HCT116 (cell line): ENCODE results near the gene IL17RA. TPM values are rescaled to one million over a fixed set of nuclear protein-coding genes. Genes with fewer than 3 reads are reported as not detected.

Source experiments
- ATAC-seq: fragments of 200-7000 bp; cut with Tn5 transposase; 2 replicates; pipeline ENCODE4 v1.9.1; 2020; ENCODE audit warnings: mild to moderate bottlenecking, moderate library complexity
- BruUV-seq: library from RNA; stranded (reverse); fragments of 400-500 nt; replicated peaks from 2 replicates; lab custom pipeline; 2021; lab: Mats Ljungman, UMichigan
- CTCF ChIA-PET: fragments of 300-600 bp; sonication (Branson Sonifier 250); formaldehyde crosslinking; loops from one replicate; lab custom pipeline; 2021; ENCODE audit warnings: antibody characterized with exemption; lab: Charles Lee
- POLR2A ChIA-PET: fragments of 300-600, 350-600 bp; sonication (Branson Sonifier 250); formaldehyde crosslinking; loops from one replicate; lab custom pipeline; 2021; ENCODE audit warnings: antibody characterized with exemption; lab: Charles Lee
- RAD21 ChIA-PET, 2 experiments: fragments of 300-600 bp; sonication (Branson Sonifier 250); formaldehyde crosslinking; loops; one replicate each; lab custom pipeline; 2023; ENCODE audit warnings: low total read pairs in 2 of 2; ENCODE audit not compliant: uncharacterized antibody in 2 of 2, unreplicated experiment in 2 of 2, low non-redundant PET in 1 of 2; lab: Charles Lee
- DNase-seq: peaks from one replicate; pipeline ENCODE4 v3.0.0-alpha.2; 2010; ENCODE audit warnings: low read depth, low spot score
- H2AFZ ChIP-seq: fragments of 200-600 bp; shearing (Covaris generic), sonication (generic); 2 replicates; pipeline ENCODE4 v1.6.1; 2017; ENCODE audit warnings: low read depth, mixed run types, mixed read lengths, antibody characterized with exemption, low read length; ENCODE audit not compliant: poor library complexity, severe bottlenecking
- H3K27ac ChIP-seq: 2 replicates; pipeline ENCODE4 v1.5.1; 2012; ENCODE audit warnings: low read depth, low read length
- H3K27me3 ChIP-seq: fragments of 200-600 bp; sonication (generic); 2 replicates; pipeline ENCODE4 v1.6.1; 2016; ENCODE audit warnings: mixed run types, low read length, mixed read lengths; ENCODE audit not compliant: insufficient read depth
- H3K36me3 ChIP-seq, 2 experiments: fragments of 200-500 bp in 1 of 2; fragments of 200-600 bp in 1 of 2; sonication (Bioruptor generic) in 1 of 2; sonication (generic) in 1 of 2; 2 replicates each; pipeline versions ENCODE4 v1.5.1 to v1.6.1; 2014 to 2016; ENCODE audit warnings: low read length in 2 of 2, inconsistent platforms in 1 of 2, mixed read lengths in 1 of 2, mixed run types in 1 of 2; ENCODE audit not compliant: insufficient read depth in 2 of 2, control insufficient read depth in 1 of 2
- H3K4me1 ChIP-seq, 2 experiments: fragments of 200-600 bp in 1 of 2; sonication (generic) in 1 of 2; 2 replicates each; pipeline versions ENCODE4 v1.5.1 to v1.6.1; 2012 to 2017; ENCODE audit warnings: low read length in 2 of 2, inconsistent platforms in 1 of 2, mild to moderate bottlenecking in 1 of 2, mixed read lengths in 1 of 2, mixed run types in 1 of 2, moderate library complexity in 1 of 2; ENCODE audit not compliant: insufficient read depth in 2 of 2, control insufficient read depth in 1 of 2
- H3K4me2 ChIP-seq: fragments of 200-600 bp; sonication (generic); 2 replicates; pipeline ENCODE4 v1.6.1; 2017; ENCODE audit warnings: mixed run types, low read length, mixed read lengths
- H3K4me3 ChIP-seq, 2 experiments: fragments of 200-600 bp in 1 of 2; sonication (generic) in 1 of 2; replicated peaks in 1 of 2; 2 replicates each; pipeline ENCODE4 v1.5.1; 2011 to 2016; ENCODE audit warnings: low read length in 2 of 2, control low read depth in 1 of 2, low read depth in 1 of 2, mild to moderate bottlenecking in 1 of 2, mixed read lengths in 1 of 2, mixed run types in 1 of 2
- H3K79me2 ChIP-seq: fragments of 200-600 bp; sonication (generic); 2 replicates; pipeline ENCODE4 v1.6.1; 2017; ENCODE audit warnings: mild to moderate bottlenecking, mixed run types, low read length, moderate library complexity, mixed read lengths; ENCODE audit not compliant: insufficient read depth
- H3K9ac ChIP-seq: fragments of 200-600 bp; sonication (generic); 2 replicates; pipeline ENCODE4 v1.6.1; 2016; ENCODE audit warnings: low read length, mixed read lengths
- H3K9me2 ChIP-seq: fragments of 200-600 bp; sonication (generic), shearing (Covaris generic); 2 replicates; pipeline ENCODE4 v1.6.1; 2017; ENCODE audit warnings: mixed run types, mild to moderate bottlenecking, moderate library complexity; ENCODE audit not compliant: insufficient read depth
- H3K9me3 ChIP-seq, 2 experiments: fragments of 200-500 bp in 1 of 2; fragments of 200-600 bp in 1 of 2; sonication (Bioruptor generic) in 1 of 2; sonication (generic) in 1 of 2; 2 replicates each; pipeline ENCODE4 v1.6.1; 2014 to 2017; ENCODE audit warnings: low read length in 2 of 2, mixed read lengths in 2 of 2, inconsistent platforms in 1 of 2, low read depth in 1 of 2, mild to moderate bottlenecking in 1 of 2, mixed run types in 1 of 2, moderate library complexity in 1 of 2; ENCODE audit not compliant: control insufficient read depth in 1 of 2, insufficient read depth in 1 of 2
- H4K20me1 ChIP-seq: fragments of 200-600 bp; sonication (generic), shearing (Covaris generic); 2 replicates; pipeline ENCODE4 v1.6.1; 2017; ENCODE audit warnings: mixed run types, mild to moderate bottlenecking, moderate library complexity; ENCODE audit not compliant: insufficient read depth
- FOSL1 ChIP-seq: IDR thresholded peaks from 2 replicates; pipeline ENCODE4 v1.6.1; 2012; ENCODE audit warnings: low read depth
- JUND ChIP-seq: IDR thresholded peaks from 2 replicates; pipeline ENCODE4 v1.6.1; 2012
- SIN3A ChIP-seq: IDR thresholded peaks from 2 replicates; pipeline ENCODE4 v1.6.1; 2012; ENCODE audit warnings: low read depth
- TCF7L2 ChIP-seq: IDR thresholded peaks from 2 replicates; pipeline ENCODE4 v1.7.0; 2011; ENCODE audit warnings: borderline replicate concordance, inconsistent platforms; ENCODE audit not compliant: insufficient read depth, insufficient read length; ENCODE audit errors: extremely low read depth
- YY1 ChIP-seq: IDR thresholded peaks from 2 replicates; pipeline ENCODE4 v1.6.1; 2011; ENCODE audit warnings: low read length, low read depth, moderate library complexity, mild to moderate bottlenecking; ENCODE audit not compliant: insufficient replicate concordance; ENCODE audit errors: extremely low read depth
- ZBTB33 ChIP-seq: IDR thresholded peaks from 2 replicates; pipeline ENCODE4 v1.6.1; 2011; ENCODE audit warnings: mild to moderate bottlenecking, low read length, moderate library complexity; ENCODE audit not compliant: insufficient replicate concordance; ENCODE audit errors: extremely low read depth
- intact Hi-C: fragments of 100-400 bp; cut with micrococcal nuclease; formaldehyde crosslinking; loops from 2 replicates; pipeline ENCODE4 v1.10.0; 2022
- total RNA-seq: library from RNA; stranded (reverse); gene quantifications from one replicate; pipeline ENCODE4 v1.2.1, GENCODE V29; 2021; ENCODE audit not compliant: unreplicated experiment
- TF ChIP-seq, protein P1 (sequence below): IDR thresholded peaks from 2 replicates; pipeline ENCODE4 v1.6.1; 2012; ENCODE audit warnings: low read depth

The IL17RA gene
- total RNA-seq, 1 experiment from 2014 or later: 17.3 TPM

- TF ChIP-seq TCF7L2: no peak
- TF ChIP-seq, protein P1, sequence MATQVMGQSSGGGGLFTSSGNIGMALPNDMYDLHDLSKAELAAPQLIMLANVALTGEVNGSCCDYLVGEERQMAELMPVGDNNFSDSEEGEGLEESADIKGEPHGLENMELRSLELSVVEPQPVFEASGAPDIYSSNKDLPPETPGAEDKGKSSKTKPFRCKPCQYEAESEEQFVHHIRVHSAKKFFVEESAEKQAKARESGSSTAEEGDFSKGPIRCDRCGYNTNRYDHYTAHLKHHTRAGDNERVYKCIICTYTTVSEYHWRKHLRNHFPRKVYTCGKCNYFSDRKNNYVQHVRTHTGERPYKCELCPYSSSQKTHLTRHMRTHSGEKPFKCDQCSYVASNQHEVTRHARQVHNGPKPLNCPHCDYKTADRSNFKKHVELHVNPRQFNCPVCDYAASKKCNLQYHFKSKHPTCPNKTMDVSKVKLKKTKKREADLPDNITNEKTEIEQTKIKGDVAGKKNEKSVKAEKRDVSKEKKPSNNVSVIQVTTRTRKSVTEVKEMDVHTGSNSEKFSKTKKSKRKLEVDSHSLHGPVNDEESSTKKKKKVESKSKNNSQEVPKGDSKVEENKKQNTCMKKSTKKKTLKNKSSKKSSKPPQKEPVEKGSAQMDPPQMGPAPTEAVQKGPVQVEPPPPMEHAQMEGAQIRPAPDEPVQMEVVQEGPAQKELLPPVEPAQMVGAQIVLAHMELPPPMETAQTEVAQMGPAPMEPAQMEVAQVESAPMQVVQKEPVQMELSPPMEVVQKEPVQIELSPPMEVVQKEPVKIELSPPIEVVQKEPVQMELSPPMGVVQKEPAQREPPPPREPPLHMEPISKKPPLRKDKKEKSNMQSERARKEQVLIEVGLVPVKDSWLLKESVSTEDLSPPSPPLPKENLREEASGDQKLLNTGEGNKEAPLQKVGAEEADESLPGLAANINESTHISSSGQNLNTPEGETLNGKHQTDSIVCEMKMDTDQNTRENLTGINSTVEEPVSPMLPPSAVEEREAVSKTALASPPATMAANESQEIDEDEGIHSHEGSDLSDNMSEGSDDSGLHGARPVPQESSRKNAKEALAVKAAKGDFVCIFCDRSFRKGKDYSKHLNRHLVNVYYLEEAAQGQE: no peak
- no peak for TF ChIP-seq ZBTB33
- no peak for TF ChIP-seq JUND
- TF ChIP-seq FOSL1: no peak
- no peak for TF ChIP-seq YY1
- TF ChIP-seq SIN3A: no peak
- no TSS peak for BruUV-seq
- DNase-seq (no peak), ATAC-seq (no peak)
- Histone ChIP-seq H3K9me2 (no peaks in the 10 kb centered on the region), H3K36me3 (peaks cover 8 to 22% of the 10 kb centered on the region in 2 experiments; a peak in 3 of 4 replicates), H3K27ac (no peak overlapping the region), H3K79me2 (peaks cover 65% of the 10 kb centered on the region), H3K27me3 (no peaks in the 10 kb centered on the region), H3K9ac (no peak overlapping the region), H3K4me3 (no peak overlapping the region), H3K4me2 (no peak overlapping the region), H4K20me1 (peaks cover 7% of the 10 kb centered on the region; the same call in 1 of the 2 replicates), H2AFZ (no peak overlapping the region), H3K9me3 (no peaks in the 10 kb centered on the region), H3K4me1 (peaks cover 0 to 13% of the 10 kb centered on the region in 2 experiments; a peak in 1 of 4 replicates)
- ChIA-PET POLR2A (no interaction called here), RAD21 (no interaction called here), CTCF (interaction anchor here (1.3 kb wide), 1 partner anchor 22 kb away, joined by 3 read pairs; no protein-coding TSS in a partner anchor)
- intact Hi-C loops: no loop called here
These were observed 64.4 kb downstream of the IL17RA start for GRCh38 chr22:17149076-17149815.
